Globus pallidus (tissue), 1 donor: ENCODE data around the gene RNF144A.
A peak's percentile ranks its signal among the peaks of the same experiment; 100 is the strongest.

ENCODE experiments used
- DNase-seq: peaks from one replicate; pipeline ENCODE4 v3.0.0-alpha.2; 2015; ENCODE audit warnings: low spot score

The RNF144A gene

GRCh38 chr2:6947929-6948676, 30.9 kb downstream of the RNF144A start:
- no peak for DNase-seq

- no peak for DNase-seq
These were observed 31.6 kb downstream of the RNF144A start for GRCh38 chr2:6948677-6949351.

- DNase-seq, result no peak
These were observed 33.8 kb downstream of the RNF144A start for GRCh38 chr2:6951046-6951445.

GRCh38 chr2:6952101-6952500, 34.9 kb downstream of the RNF144A start:
- DNase-seq, result no peak

- DNase-seq, result no peak
These were observed 37.4 kb downstream of the RNF144A start for GRCh38 chr2:6954586-6954985.

GRCh38 chr2:6955511-6956136, 38.4 kb downstream of the RNF144A start:
- DNase-seq, result no peak

- no peak for DNase-seq
These were observed 39.4 kb downstream of the RNF144A start for GRCh38 chr2:6956566-6956965.

- DNase-seq, result no peak
These were observed 40.0 kb downstream of the RNF144A start for GRCh38 chr2:6957031-6957714.

GRCh38 chr2:6957910-6958615, 40.9 kb downstream of the RNF144A start:
- DNase-seq, result no peak

- no peak for DNase-seq
These were observed 41.5 kb downstream of the RNF144A start for GRCh38 chr2:6958616-6959235.

GRCh38 chr2:6959751-6960150, 42.5 kb downstream of the RNF144A start:
- DNase-seq, result no peak

GRCh38 chr2:6960659-6961058, 43.4 kb downstream of the RNF144A start:
- peak; percentile 64 for DNase-seq

- DNase-seq, result no peak
These were observed 46.5 kb downstream of the RNF144A start for GRCh38 chr2:6963727-6964126.

GRCh38 chr2:6965071-6965795, 48.0 kb downstream of the RNF144A start:
- no peak for DNase-seq

GRCh38 chr2:6966446-6966940, 49.3 kb downstream of the RNF144A start:
- no peak for DNase-seq

- no peak for DNase-seq
These were observed 50.1 kb downstream of the RNF144A start for GRCh38 chr2:6967301-6967700.

- peak; percentile 87 for DNase-seq
These were observed 51.3 kb downstream of the RNF144A start for GRCh38 chr2:6968319-6969100.

- DNase-seq, result no peak
These were observed 53.3 kb downstream of the RNF144A start for GRCh38 chr2:6970551-6970950.

- DNase-seq, result no peak
These were observed 53.8 kb downstream of the RNF144A start for GRCh38 chr2:6970976-6971480.

GRCh38 chr2:6971502-6971901, 54.3 kb downstream of the RNF144A start:
- no peak for DNase-seq
